DMS79 treated with DMSO at 0.1 percent for 48 hours (cell line): ENCODE measurements around the gene SNAP23.
A peak's percentile ranks its signal among the peaks of the same experiment; 100 is the strongest.

Experiments
- DNase-seq: peaks from one replicate; lab custom pipeline; 2025; lab: John Stamatoyannopoulos, UW

Gene SNAP23

GRCh38 chr15:42575188-42576039, 80.0 kb downstream of the SNAP23 start, which contains the start of gene STARD9:
Gene STARD9, plus strand, starts transcription at chr15:42575606. Its CDS starts 110 bp downstream, at chr15:42575716.
- DNase-seq: peak; percentile 67

- peak; percentile 14 for DNase-seq
Measured at GRCh38 chr15:42576040-42576594, 80.7 kb downstream of the SNAP23 start.

DNA sequence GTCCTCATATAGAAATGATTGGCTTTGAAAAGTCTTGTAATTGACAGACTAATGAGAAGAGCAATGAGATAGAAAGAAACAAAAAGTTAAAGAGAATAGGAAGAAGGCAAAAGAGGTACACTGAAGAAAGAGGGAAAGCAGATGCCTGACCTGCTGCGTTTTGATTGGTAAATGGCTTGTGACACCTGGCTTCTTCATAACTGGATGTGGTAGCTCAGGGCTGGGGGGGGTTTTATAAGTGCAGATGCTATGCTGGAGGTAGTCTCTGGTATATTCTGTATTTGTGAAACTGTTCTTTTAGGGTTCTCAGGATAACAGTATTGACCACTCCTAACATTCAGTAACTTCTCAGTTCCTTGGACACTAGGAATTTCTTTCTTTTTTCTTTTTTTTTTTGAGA, 81.3 kb downstream of the SNAP23 start:
- DNase-seq: peak; percentile 6

DNA sequence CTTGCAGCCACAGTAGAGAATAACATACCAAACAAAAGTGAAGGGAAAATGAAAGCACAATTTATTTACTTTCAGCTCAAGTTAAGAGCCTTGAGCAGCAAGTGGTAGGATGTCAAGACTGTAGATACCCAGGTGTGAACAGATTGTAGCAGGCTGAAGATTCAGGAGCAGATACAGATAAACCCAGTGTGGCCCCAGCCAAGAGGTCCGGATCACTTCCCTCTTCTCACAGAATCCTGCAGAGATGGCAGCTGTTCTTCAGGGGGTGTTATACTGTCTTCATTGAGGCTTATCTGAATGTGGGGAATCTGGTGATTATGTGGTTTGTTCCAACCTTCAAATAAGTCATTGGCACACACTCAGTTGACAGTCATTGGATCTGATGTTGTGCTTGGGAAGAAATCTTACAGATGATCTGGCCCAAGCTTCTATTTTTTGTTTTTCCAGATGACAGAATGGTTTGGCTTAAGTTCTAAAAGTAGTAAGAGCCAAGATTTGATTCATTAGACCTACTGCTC, 82.1 kb downstream of the SNAP23 start:
- no peak for DNase-seq

- no peak for DNase-seq
Measured at GRCh38 chr15:42578984-42579537, 83.6 kb downstream of the SNAP23 start.

- peak; percentile 44 for DNase-seq
Measured at GRCh38 chr15:42581272-42581730, 85.9 kb downstream of the SNAP23 start.
